OCI-LY3 (cell line): ENCODE measurements around the gene SELPLG.
"Not testable (repeated sequence)": the region's sequence is repeated elsewhere in the genome, so short reads cannot be mapped to it uniquely, and the experiment has no call there.

ENCODE experiments used
- H2AFZ ChIP-seq: fragments of 200-600, 300-600 bp; shearing (Covaris generic); 2 replicates; pipeline ENCODE4 v1.6.0; 2014; ENCODE audit warnings: antibody characterized with exemption, low read depth, low read length
- H3K27ac ChIP-seq: fragments of 200-600, 300-600 bp; sonication (generic); 2 replicates; pipeline ENCODE4 v1.5.1; 2014; ENCODE audit warnings: mild to moderate bottlenecking, low read length, moderate library complexity, mixed read lengths
- H3K27me3 ChIP-seq: fragments of 200-600, 300-600 bp; sonication (generic); 2 replicates; pipeline ENCODE4 v1.6.1; 2014; ENCODE audit warnings: low read depth, low read length, mixed read lengths
- H3K36me3 ChIP-seq: fragments of 200-600, 300-600 bp; sonication (generic); replicated peaks from 2 replicates; pipeline ENCODE3; 2014; ENCODE audit warnings: low read depth, low read length, mixed read lengths
- H3K4me1 ChIP-seq: fragments of 300-600, 200-600 bp; sonication (generic); 2 replicates; pipeline ENCODE4 v1.6.1; 2014; ENCODE audit warnings: low read length, mixed read lengths
- H3K4me2 ChIP-seq: fragments of 200-600, 300-600 bp; sonication (generic); 2 replicates; pipeline ENCODE4 v1.6.1; 2014; ENCODE audit warnings: low read length, mixed read lengths
- H3K4me3 ChIP-seq: fragments of 300-600, 200-600 bp; sonication (generic); 2 replicates; pipeline ENCODE4 v1.5.1; 2014; ENCODE audit warnings: antibody characterized with exemption, mild to moderate bottlenecking, low read length, moderate library complexity
- H3K79me2 ChIP-seq: fragments of 300-600, 200-600 bp; shearing (Covaris generic); 2 replicates; pipeline ENCODE4 v1.6.1; 2014; ENCODE audit warnings: mild to moderate bottlenecking, low read length, mixed read lengths
- H3K9ac ChIP-seq: fragments of 300-600, 200-600 bp; shearing (Covaris generic); 2 replicates; pipeline ENCODE4 v1.6.0; 2014; ENCODE audit warnings: mild to moderate bottlenecking, low read length, moderate library complexity
- H3K9me3 ChIP-seq: fragments of 200-600, 300-600 bp; shearing (Covaris generic); 2 replicates; pipeline ENCODE4 v1.6.1; 2014; ENCODE audit warnings: low read length, mixed read lengths; ENCODE audit not compliant: insufficient read depth
- H4K20me1 ChIP-seq: fragments of 200-600, 300-600 bp; sonication (generic); 2 replicates; pipeline ENCODE4 v1.6.1; 2016; ENCODE audit warnings: low read length, mixed read lengths; ENCODE audit not compliant: insufficient read depth
- EZH2phosphoT487 ChIP-seq: fragments of 200-600 bp; shearing (Covaris generic); IDR thresholded peaks from 2 replicates; pipeline ENCODE4 v1.6.1; 2018; ENCODE audit warnings: antibody characterized with exemption, mixed run types, low read depth
- TF ChIP-seq, protein P1 (sequence below): fragments of 200-600, 300-600 bp; sonication (generic); IDR thresholded peaks from 2 replicates; pipeline ENCODE4 v1.5.1; 2014; ENCODE audit warnings: antibody characterized with exemption, low read length, low read depth

Gene SELPLG

DNA sequence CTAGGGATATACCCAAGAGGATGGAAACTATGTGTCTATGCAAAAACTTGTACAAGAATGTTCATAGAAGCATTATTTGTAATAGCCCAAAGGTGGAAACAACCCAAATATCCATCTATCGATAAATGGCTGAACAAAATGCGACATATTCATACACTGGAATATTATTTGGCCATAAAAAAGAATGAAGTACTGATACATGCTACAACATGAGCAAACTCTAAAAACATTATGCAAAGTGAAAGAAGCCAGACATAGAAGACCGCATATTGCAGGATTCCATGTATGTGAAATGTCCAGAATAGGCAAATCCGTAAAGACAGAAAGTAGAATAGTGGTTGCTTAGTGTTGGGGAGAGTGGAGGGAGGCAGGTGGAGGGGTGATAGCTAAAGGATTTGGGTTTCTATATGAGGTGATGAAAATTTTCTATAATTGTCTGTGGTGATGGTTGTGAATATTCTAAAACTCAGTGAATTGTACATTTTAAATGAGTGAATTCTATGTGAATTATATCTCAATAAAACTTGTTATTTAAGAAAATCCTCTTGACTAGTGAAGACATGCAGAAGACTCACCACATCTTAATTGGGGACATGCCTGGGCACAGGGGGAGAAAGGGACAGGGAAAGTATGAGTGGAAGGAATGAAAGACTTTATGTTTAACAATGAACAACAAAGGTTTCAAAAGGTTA lies 29.8 kb upstream of the SELPLG start:
- TF ChIP-seq, protein P1, sequence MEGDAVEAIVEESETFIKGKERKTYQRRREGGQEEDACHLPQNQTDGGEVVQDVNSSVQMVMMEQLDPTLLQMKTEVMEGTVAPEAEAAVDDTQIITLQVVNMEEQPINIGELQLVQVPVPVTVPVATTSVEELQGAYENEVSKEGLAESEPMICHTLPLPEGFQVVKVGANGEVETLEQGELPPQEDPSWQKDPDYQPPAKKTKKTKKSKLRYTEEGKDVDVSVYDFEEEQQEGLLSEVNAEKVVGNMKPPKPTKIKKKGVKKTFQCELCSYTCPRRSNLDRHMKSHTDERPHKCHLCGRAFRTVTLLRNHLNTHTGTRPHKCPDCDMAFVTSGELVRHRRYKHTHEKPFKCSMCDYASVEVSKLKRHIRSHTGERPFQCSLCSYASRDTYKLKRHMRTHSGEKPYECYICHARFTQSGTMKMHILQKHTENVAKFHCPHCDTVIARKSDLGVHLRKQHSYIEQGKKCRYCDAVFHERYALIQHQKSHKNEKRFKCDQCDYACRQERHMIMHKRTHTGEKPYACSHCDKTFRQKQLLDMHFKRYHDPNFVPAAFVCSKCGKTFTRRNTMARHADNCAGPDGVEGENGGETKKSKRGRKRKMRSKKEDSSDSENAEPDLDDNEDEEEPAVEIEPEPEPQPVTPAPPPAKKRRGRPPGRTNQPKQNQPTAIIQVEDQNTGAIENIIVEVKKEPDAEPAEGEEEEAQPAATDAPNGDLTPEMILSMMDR: no peak
- TF ChIP-seq EZH2phosphoT487: no peak
- H3K4me3 ChIP-seq: no peak overlapping the region
- peak overlapping the region; percentile 53; the same call in 1 of the 2 replicates for H3K4me2 ChIP-seq
- H3K36me3 ChIP-seq: peaks cover 11% of the 10 kb centered on the region
- H4K20me1 ChIP-seq: peaks cover 15% of the 10 kb centered on the region
- H3K27ac ChIP-seq: peak overlapping the region; percentile 77
- peaks cover 23% of the 10 kb centered on the region for H3K79me2 ChIP-seq
- no peaks in the 10 kb centered on the region for H3K9me3 ChIP-seq
- no peaks in the 10 kb centered on the region for H3K27me3 ChIP-seq
- H2AFZ ChIP-seq: no peak overlapping the region
- no peak overlapping the region; the same call in 1 of the 2 replicates for H3K9ac ChIP-seq
- peaks cover 54% of the 10 kb centered on the region for H3K4me1 ChIP-seq

DNA sequence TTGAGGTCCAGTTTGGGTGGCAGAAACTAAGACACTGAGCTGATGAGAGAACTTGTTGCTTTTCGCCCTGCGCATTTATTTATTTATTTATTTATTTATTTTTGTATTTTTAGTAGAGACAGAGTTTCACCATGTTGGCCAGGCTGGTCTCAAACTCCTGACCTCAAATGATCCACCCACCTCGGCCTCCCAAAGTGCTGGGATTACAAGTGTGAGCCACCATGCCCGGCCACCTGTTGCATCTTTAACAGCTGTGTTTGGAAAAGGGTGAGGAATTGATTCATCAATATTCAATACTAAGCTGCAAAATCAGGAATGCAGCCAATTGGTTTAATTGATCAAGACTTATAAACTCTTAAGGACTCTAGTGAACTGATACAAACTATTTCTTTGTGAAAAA lies 24.4 kb upstream of the SELPLG start:
- H2AFZ ChIP-seq, H3K4me3 ChIP-seq, H3K27me3 ChIP-seq, H3K9me3 ChIP-seq, H3K4me1 ChIP-seq, H4K20me1 ChIP-seq, H3K4me2 ChIP-seq, H3K9ac ChIP-seq, H3K79me2 ChIP-seq, H3K27ac ChIP-seq: not testable (repeated sequence)
- H3K36me3 ChIP-seq: peaks cover 21% of the 10 kb centered on the region

DNA sequence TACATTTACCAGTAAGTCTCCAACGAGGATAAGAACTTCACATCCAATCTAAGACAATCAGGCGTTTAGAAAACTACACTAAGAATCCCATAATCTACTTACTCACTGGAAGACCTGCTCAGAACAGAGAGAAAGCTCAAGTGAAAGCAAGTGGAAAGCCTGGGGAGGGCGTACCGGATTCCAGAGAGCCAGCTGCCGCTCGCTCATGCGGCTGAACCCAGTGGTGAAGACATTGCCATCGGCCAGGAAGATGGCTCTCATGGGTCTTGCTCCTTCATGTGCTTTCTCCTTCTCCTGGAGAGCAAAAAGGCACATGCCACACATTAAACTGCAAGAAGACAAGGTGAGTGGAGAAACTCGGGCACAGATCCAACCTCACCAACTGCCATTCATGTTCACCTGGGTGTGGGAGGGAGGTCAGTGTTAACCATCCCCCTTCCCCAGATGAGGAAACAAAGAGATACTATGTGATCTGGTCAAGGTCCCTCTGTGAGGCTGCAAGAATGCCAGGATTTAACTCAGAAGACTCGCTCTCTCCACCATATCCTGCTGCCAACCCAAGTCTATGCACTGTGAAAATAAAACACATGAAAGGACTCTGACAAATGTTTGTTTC lies 23.5 kb upstream of the SELPLG start:
- no peaks in the 10 kb centered on the region; the same call in 1 of the 2 replicates for H4K20me1 ChIP-seq
- H3K27ac ChIP-seq: no peak overlapping the region
- H3K9ac ChIP-seq: no peak overlapping the region
- no peak overlapping the region for H3K4me2 ChIP-seq
- no peak overlapping the region for H2AFZ ChIP-seq
- peaks cover 21% of the 10 kb centered on the region for H3K36me3 ChIP-seq
- H3K4me3 ChIP-seq: no peak overlapping the region
- no peak for TF ChIP-seq EZH2phosphoT487
- TF ChIP-seq, protein P1: no peak
- no peaks in the 10 kb centered on the region for H3K4me1 ChIP-seq
- no peaks in the 10 kb centered on the region for H3K9me3 ChIP-seq
- no peaks in the 10 kb centered on the region for H3K27me3 ChIP-seq
- no peaks in the 10 kb centered on the region; the same call in 1 of the 2 replicates for H3K79me2 ChIP-seq

GRCh38 chr12:108656247-108656646 lies 22.6 kb upstream of the SELPLG start:
- H3K27me3 ChIP-seq, H3K4me3 ChIP-seq, H3K4me1 ChIP-seq, H3K9ac ChIP-seq, H3K27ac ChIP-seq, H4K20me1 ChIP-seq, H3K9me3 ChIP-seq, H3K79me2 ChIP-seq, H2AFZ ChIP-seq, H3K4me2 ChIP-seq: not testable (repeated sequence)
- peaks cover 26% of the 10 kb centered on the region for H3K36me3 ChIP-seq

DNA sequence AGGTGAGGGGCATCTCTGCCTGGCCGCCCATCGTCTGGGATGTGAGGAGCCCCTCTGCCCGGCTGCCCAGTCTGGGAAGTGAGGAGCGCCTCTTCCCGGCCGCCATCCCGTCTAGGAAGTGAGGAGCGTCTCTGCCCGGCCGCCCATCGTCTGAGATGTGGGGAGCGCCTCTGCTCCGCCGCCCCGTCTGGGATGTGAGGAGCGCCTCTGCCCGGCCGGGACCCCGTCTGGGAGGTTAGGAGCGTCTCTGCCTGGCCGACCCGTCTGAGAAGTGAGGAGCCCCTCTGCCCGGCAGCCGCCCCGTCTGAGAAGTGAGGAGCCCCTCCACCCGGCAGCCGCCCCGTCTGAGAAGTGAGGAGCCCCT lies 22.1 kb upstream of the SELPLG start:
- not testable (repeated sequence) for H3K9ac ChIP-seq, H3K27ac ChIP-seq, H3K4me1 ChIP-seq, H3K27me3 ChIP-seq, H3K9me3 ChIP-seq, H3K79me2 ChIP-seq, H3K4me2 ChIP-seq, H3K4me3 ChIP-seq, H2AFZ ChIP-seq, H4K20me1 ChIP-seq
- H3K36me3 ChIP-seq: peaks cover 27% of the 10 kb centered on the region

- not testable (repeated sequence) for H3K4me2 ChIP-seq, H3K79me2 ChIP-seq
Measured at GRCh38 chr12:108654622-108655021, 20.9 kb upstream of the SELPLG start.

More at GRCh38 chr12:108654622-108655021, 20.9 kb upstream of the SELPLG start:
- not testable (repeated sequence) for H3K4me3 ChIP-seq, H3K27me3 ChIP-seq, H3K27ac ChIP-seq, H3K9me3 ChIP-seq, H3K9ac ChIP-seq, H2AFZ ChIP-seq, H4K20me1 ChIP-seq, H3K4me1 ChIP-seq
- H3K36me3 ChIP-seq: peaks cover 36% of the 10 kb centered on the region
